DND-41 (cell line): ENCODE results near the gene RGS7.

Experiments
- CTCF ChIP-seq: IDR thresholded peaks from 2 replicates; pipeline ENCODE4 v1.5.1; 2012; ENCODE audit warnings: borderline replicate concordance, low read length, moderate library complexity, mild to moderate bottlenecking; ENCODE audit not compliant: poor library complexity, severe bottlenecking; ENCODE audit errors: extremely low read depth
- EZH2 ChIP-seq: IDR thresholded peaks from 3 replicates; pipeline ENCODE4 v1.6.1; 2012; ENCODE audit warnings: borderline replicate concordance, low read depth, mild to moderate bottlenecking, moderate library complexity, low read length, inconsistent platforms; ENCODE audit not compliant: severe bottlenecking

- no peak for TF ChIP-seq EZH2
- no peak for TF ChIP-seq CTCF
Measured at GRCh38 chr1:240941701-240942370, 415.2 kb downstream of the RGS7 start.
